Fibroblast of villous mesenchyme (primary cell): ENCODE measurements around the gene PALS1. TPM values are rescaled to one million over a fixed set of nuclear protein-coding genes. Genes with fewer than 3 reads are reported as not detected.

Experiments
- DNase-seq: peaks from one replicate; pipeline ENCODE4 v3.0.0-alpha.2; 2010; ENCODE audit warnings: low read depth
- H3K4me3 ChIP-seq: 2 replicates; pipeline ENCODE4 v1.5.1; 2011; ENCODE audit warnings: low read depth, mild to moderate bottlenecking, low read length
- CTCF ChIP-seq: IDR thresholded peaks from 2 replicates; pipeline ENCODE4 v1.5.1; 2012; ENCODE audit warnings: low read depth, mild to moderate bottlenecking, low read length; ENCODE audit not compliant: insufficient read depth
- total RNA-seq: library from RNA; depleted of rRNA; stranded (reverse); fragments of >200 nt; gene quantifications from 2 replicates; pipeline ENCODE4 v1.2.3, GENCODE V29; 2012

PALS1 gene
- total RNA-seq, 1 donor, result 38.4 TPM

GRCh38 chr14:67218126-67218525 lies 23.1 kb upstream of the PALS1 start:
- no peak for TF ChIP-seq CTCF
- H3K4me3 ChIP-seq, result no peak overlapping the region
- no peak for DNase-seq

- no peak for TF ChIP-seq CTCF
- peak; percentile 45 for DNase-seq
- no peak overlapping the region for H3K4me3 ChIP-seq
These were observed 19.8 kb upstream of the PALS1 start for GRCh38 chr14:67221248-67221981.

GRCh38 chr14:67221982-67222328 lies 19.3 kb upstream of the PALS1 start:
- DNase-seq, result no peak
- no peak overlapping the region for H3K4me3 ChIP-seq
- TF ChIP-seq CTCF, result no peak

GRCh38 chr14:67225523-67225922 lies 15.7 kb upstream of the PALS1 start:
- DNase-seq, result no peak

GRCh38 chr14:67228325-67228984 lies 12.8 kb upstream of the PALS1 start:
- no peak for TF ChIP-seq CTCF
- H3K4me3 ChIP-seq, result peak overlapping the region; percentile 28
- DNase-seq, result peak; percentile 38

More at GRCh38 chr14:67225523-67225922, 15.7 kb upstream of the PALS1 start:
- no peak overlapping the region for H3K4me3 ChIP-seq
- TF ChIP-seq CTCF, result no peak

- no peak overlapping the region for H3K4me3 ChIP-seq
- DNase-seq, result no peak
- no peak for TF ChIP-seq CTCF
These were observed 9.2 kb upstream of the PALS1 start for GRCh38 chr14:67232066-67232465.
